HG03575 (cell line): Measurements from ENCODE around the gene FPGS.
"Not testable (repeated sequence)": the region's sequence is repeated elsewhere in the genome, so short reads cannot be mapped to it uniquely, and the experiment has no call there.

ENCODE experiments used
- ATAC-seq: cut with Tn5 transposase; IDR thresholded peaks from one replicate; pipeline ENCODE4 v1.9.1; 2021; ENCODE audit not compliant: unreplicated experiment, insufficient number of reproducible peaks, low FRiP score; ENCODE audit errors: extremely low read depth

Gene FPGS

DNA sequence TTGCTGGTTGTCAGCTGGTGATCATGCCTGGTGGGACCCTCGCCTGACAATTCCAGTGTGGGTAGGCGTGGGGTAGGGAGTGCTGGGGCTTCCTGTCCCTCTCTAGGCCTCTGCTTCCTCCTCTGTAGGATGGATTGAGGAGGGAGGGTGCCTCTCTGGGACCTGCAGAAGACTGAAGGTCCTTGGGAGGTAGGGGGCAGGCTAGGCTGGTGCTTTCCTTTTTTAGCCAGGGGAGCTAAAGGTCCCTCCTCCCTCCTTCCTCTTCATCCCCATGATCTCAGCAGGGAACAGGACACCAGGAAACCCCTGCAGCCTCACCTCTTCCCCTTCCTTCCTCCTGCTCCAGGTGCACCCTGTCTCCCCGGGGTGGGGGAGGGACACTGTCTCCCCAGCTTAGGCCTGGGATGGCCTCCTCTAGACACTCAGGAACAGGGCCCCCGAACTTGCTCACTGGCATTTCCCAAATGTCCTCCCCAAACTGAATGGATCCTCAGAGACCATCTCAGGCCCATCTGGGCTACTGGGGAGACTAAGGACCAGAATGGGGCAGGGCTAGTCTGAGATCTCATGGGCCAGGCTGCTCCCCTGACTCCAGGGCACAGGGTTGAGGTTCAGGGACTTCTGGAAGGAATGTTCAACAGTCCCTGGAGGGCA is 32.6 kb upstream of the FPGS start:
- no peak for ATAC-seq

DNA sequence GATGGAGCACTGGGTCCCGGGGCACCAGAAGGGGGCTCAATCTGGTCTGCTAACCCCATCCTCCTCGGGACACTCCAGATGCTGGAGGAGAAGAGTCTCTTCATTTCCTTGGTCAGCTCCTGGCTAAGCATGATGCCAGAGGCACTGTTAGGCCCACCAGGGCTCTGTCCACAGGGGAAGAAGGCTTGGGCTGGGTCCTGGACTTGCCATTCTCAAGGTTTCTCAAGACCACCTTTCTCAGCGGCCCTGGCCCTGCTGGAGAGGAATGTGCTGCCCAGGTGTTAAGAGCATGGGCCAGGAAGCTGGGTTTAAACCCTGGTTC is 32.1 kb upstream of the FPGS start:
- no peak for ATAC-seq

DNA sequence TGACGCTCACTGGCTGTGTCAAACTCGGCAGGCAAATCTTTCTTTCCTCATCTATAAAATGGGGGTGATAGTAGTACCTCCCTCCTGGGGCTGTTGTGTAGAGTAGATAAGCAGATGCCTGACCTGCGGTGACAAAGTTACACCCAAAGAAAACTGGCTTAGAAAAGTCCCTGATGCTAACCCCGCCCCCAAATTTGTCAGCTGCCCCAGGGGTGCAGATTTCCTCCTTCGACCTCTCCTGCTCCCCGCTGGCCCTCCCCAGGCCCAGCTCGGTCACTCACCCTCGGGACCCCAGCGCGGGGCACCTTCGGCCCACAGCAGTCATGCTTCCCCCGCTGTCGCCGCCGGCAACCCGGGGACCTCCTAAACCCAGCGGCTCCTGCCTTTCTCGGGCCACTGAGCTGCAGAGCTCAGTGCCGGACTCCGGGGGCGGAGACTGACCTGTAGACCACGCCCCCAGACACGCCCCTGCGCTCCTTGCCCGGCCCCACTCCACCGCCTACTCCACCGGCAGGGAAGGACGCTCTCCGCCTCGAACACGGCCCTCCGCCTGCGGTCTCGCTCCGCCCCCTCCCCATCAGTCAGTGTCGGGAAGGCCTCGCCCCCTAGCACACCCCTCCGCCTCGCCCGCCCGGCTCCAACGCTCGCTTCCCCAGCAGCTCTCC is 31.6 kb upstream of the FPGS start:
- no peak for ATAC-seq

DNA sequence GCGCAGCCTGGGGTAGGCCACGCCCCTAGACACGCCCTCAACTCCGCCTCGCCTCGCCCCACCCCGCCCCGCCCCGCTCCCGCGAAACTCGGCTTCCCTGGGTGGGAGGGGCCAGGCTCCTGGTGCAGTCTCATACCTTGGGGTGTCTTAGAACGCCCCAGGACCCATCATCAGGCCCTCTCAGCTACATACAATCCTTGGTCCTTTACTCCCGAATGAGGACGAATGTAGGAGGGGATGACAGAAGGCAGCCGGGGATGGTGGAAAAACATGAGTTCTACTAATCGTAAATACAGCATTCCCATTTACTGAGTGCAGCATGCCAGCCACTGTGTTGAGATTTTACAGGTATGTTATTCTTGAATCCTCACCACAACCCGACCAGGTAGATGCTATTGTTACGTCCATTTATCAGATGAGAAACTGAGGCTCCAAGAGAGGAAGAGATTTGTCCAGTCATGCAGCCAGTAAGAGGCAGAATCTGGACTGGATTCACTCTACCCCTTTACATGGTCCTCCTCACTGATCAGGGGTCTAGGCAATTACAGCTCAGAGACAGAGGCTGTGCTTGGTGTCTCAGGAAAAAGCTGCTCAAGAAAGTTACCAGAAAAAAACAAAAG is 31.0 kb upstream of the FPGS start:
- no peak for ATAC-seq

DNA sequence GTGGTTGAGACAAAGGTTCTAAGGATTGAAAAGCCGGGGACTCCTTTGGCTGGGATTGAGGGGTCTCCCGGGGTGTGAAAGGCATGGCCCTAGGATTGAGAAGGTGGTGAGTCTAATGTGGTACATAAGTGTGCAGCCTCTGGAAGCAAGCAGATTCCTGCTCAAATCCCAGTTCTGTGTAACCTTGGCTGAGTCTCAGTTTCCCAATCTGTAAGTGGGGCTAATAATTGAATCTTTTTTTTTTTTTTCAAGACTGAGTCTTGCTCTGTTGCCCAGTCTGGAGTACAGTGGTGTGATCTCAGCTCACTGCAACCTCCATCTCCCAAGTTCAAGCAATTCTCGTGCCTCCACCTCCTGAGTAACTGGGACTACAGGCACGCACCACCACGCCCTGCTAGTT is 30.1 kb upstream of the FPGS start:
- ATAC-seq = no peak

DNA sequence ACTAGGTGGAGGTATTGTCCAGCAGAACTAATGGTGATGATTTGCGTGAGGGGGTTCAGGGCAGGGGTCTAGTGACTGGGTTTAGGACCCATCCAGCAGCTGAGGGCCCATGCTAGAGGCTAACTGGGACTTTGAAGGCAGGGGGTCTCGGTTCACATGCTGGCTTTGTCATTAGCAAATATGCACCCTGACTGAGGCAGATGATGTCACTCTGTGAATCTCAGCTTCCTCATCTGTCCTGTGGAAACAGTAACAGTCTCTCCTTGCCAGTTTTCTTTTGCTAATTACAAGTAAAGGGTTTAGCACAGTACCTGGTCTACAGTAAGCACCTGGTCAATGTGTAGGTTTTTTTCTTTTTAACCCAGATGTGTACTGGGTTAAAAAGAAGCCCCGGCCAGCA is 29.4 kb upstream of the FPGS start:
- no peak for ATAC-seq

DNA sequence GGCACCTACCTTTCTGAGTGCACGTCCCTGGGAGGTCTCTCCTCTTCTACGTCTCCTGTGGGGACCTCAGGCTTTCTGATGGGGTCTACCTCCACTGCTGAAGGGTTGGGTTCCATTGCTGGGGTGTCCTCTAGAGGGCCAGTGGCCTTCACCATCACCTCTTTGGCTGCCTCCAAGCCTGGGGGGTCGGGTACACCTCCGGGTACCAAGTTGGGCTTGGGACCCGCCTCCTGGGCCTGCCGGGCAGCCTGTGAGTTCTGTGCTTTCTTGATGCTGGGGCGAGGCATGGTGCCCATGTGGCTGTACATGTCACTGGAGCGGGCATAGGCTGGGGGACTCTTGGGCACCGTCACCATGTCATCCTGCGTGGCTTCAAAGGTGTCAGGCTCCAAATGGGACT is 28.7 kb upstream of the FPGS start:
- no peak for ATAC-seq

DNA sequence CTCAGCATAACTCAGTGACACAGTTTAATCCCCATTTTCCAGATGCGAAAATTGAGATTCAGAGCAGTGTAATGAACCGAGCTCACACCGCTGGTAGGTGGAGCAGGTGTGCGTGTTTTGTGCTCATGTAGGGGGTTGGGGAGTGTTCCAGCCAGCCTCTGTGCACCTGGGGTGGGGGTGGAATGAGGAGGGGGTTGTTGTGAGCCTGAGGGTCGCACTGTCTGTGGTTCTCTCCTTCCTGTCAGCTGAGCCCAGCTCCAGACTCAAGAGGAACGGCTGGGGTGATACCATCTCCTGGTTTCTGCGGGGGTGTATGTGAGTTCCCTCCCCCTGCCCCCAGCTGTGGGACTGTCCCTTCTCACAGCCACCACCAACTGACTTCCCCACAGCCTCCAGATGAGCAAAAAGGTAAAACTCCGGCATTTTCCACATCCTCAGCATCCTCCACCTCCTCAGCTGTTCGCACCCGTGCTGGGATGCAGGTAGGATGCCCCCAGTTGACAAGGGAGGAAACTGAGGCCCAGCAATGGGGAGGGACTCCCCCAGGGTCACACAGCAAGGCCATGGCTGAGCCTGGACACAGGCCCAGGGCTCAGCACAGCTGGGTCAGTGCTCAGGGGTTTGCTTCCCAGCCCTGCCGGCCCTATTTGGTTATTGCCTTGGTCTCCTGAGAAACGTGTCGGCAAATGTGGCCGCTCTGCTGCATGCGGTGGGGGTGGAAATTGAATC is 26.3 kb upstream of the FPGS start:
- no peak for ATAC-seq

DNA sequence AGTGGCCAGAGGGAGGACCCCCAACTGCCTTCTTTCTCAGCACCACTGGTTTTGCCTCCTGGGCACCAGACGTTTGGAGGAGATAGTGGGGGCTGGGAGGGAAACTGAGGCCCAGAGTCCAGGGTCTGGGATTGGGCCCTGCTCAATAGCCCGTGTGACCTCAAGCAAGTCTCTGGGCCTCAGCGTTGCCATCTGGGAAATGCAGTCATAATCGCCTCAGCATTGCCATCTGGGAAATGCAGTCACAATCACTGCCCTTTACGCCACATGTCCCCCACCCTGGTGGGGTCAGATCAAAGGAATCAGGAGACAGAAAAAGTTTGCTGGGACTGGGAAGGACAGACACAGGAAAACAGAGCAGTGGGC is 25.8 kb upstream of the FPGS start:
- ATAC-seq = no peak

DNA sequence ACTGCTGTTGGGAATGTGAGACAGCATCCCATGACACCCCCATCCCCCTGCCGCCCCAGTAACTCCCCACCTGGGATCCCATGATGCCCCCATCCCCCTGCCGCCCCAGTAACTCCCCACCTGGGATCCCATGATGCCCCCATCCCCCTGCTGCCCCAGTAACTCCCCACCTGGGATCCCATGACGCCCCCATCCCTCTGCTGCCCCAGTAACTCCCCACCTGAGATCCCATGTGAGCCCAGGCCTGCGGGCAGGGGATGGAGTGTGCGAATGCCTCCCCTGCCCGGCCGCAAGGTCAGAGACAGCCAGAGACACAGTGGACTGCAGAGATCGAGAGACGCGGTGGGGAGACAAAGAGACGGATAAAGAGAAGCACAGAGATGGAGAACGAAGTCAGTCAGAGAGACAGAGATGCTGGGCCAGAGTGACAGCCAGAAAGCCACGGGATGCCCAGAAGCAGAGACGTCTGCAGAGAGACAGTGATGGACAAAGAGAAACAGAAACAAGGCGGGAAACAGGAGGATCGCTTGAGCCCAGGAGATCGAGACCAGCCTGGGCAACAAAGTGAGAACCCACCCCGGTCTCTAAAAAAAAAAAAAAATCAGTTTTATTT is 25.2 kb upstream of the FPGS start:
- ATAC-seq = no peak

DNA sequence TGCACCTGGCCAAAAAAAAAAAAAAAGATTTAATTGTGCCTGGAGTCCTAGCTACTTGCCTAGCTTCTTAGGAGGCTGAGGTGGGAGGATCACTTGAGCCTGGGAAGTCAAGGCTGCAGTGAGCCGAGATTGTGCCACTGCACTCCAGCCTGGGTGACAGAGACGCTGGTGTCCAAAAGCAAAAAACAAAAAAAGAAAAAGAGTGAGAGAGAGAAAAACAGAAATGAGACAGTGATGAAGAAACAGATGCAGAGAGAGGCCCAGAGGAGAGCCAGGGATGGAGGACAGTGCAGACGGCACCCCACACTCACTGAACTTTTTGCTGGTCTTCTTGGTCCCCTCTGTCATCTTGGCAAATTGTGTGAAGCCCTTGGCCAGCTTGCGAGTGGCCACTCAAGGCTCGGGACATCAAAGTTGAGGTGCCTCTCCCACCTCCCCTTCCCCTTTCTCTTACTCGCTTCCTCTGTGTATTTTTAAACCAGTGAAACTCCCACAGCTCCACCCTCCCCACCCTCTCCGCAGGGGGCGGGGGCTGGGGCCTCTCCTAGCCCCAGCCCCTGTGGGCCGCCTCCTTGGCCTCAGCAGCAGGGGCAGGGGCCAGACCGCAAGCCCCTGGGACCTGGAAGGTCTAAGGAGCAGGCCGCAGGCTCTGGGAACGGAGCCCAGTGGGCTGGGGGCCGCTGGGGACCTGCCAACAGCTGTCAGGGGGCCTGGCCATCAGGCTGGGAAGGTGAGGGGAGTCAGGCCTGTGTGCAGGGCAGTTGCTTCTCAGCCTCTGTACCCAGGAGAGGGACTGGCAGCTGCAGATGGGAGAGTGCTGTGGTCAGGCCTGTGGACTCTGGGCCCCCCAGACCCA is 24.2 kb upstream of the FPGS start, which contains the start of gene SH2D3C:
SH2D3C (minus strand) TSS at position 387 of the 856 bp plus-strand sequence; CDS start at position 348, 39 bp downstream.
- ATAC-seq = no peak

DNA sequence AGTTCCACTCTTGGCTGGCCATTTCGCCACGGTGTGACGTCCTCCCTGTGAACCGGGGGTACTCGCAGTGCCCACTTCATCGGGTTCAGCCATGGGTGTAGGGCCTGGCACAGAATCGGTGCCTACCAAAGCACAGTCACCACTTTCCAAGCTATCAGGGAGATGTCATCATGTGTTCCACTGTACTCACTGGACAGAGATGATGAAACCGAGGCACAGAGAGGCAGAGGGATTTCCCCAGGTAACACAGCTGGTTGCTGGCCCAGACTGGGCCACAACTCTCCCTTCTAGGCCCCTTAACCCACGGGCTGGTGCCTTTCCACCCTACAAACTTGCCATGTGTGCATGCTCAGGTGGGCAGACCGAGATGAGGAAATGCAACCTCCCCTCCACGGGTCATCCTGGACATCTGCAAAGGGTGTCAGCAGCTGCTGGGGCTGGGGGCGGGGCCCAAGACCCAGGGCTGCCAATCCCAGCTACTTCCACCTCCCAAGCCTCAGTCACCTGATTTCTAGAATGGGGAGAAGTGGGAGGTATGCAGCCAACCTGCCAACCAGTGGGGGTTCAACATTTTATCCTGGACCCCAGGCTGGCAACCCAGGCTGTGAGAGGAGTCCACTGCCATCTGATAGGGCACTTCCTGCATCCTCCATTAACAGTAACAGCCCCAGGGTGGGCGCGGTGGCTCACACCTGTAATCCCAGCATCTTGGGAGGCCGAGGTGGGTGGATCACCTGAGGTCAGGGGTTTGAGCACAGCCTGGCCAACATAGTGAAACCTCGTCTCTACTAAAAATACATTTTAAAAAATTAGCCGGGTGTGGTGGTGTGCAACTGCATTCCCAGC is 23.3 kb upstream of the FPGS start:
- no peak for ATAC-seq

DNA sequence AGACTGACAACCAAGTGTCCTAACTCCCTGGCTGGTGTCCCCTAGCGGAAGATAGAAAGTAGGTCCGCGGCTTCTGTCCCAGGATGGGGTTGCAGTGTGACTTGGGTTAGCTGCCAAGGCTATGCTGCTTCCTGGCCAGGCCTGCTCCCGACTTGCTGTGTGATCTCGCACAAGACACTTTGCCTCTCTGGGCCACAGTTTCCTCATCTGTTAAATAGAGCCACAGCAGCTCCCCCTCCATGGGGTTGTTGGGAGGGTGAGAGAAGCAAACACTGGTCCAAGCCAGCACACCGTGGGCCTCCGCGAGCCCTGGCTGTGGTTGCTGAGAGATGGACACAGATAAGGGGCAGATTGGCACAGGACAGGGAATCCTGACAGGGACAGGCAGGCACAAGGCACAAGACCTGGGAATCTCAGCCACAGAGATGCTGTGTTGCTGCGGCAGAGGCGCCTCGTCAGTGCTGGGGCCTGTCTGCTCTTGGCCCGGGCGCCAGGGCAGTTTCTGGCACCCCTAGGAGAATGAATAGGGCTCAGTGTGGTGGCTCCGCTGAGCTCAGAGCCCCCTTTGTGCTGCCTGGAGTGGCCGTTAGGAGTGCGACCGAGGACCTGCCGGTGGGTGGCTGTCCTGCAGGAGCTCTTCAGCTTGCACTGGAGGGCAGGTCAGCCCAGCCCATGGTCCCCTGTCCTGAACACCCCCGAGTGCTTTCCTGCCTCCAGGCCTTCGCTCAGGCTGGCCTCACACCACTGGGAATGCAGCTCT is 22.4 kb upstream of the FPGS start:
- ATAC-seq = no peak

DNA sequence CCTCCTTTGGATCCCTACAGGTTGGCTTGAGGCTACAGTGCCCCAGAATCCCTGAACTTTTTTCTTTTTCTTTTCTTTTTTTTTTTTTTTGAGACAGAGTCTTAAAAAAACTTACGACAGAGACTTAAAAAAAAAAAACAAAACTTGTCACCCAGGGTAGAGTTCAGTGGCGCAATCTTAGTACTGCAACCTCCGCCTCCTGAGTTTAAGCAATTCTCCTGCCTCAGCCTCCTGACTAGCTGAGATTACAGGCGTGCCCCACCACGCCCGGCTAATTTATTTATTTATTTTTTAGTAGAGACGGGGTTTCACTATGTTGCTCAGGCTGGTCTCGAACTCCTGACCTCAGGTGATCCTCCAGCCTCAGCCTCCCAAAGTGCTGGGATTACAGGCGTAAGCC is 21.8 kb upstream of the FPGS start:
- not testable (repeated sequence) for ATAC-seq

DNA sequence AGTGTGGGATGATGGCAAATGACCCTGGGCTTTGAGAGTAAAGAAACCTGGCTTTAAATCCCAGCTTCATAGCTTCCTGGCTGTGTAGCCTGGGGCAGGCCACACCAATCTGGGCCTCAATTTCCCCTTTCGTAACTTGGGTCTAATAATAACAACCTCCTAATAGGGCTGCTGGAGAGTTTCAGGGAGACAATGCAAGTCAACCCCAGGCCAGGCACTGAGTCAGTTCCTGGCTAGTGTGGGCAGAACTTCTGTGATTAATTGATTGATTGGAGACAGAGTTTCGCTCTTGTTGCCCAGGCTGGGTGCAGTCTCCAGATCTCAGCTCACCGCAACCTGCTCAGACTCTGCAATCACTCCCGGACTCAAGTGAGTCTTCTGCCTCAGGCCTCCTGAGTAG is 20.9 kb upstream of the FPGS start:
- no peak for ATAC-seq

DNA sequence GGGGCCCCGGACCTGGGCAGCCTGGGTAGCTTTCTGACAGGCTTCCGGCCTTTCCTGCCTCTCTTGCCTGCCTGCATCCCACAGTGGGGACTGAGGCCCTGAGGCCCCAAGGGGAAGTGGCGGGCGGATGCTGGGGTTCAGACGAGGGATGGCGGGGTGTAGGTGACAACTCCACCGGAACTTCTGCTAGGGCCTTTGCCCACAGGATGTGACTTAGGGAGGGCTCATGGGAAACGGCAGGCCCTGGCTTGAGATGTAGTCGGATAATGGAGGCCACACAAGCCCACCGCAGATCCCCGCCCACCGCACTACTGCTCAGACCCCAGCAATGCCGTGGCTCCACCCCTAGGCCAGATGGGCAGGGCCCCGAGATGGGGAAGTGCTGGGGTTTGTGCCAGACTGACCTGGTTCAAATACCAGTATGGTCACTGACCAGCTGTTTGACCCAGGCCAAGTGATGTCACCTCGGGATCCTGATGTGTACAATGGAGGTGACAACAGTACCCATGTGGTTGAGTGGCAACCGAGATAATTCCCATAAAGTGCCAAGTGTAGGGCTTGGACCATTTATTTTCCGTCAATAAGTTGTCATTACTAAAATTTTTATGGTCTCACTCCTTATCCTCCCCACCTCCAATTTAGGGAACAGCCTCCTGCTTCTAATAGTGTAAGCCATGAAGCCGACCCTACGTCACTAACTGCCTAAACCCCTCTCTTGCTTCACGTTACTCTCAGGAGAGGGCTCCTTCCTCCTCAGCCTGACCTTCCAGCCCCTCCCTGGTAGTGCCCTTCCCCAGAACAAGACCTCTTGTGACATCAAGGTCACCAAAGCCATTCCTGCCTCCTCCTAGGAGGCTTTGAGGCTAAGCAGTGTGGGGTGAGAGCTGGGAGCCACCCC is 19.3 kb upstream of the FPGS start:
- ATAC-seq = no peak
